HepG2 (cell line): ENCODE results near the gene PBX4. TPM values are rescaled to one million over a fixed set of nuclear protein-coding genes. Genes with fewer than 3 reads are reported as not detected.
"Not testable (repeated sequence)": the region's sequence is repeated elsewhere in the genome, so short reads cannot be mapped to it uniquely, and the experiment has no call there.

Source experiments
- ATAC-seq: fragments of 200-7000 bp; cut with Tn5 transposase; 3 replicates; pipeline ENCODE4 v1.9.1; 2020; ENCODE audit warnings: mild to moderate bottlenecking, moderate library complexity
- BruUV-seq: library from RNA; stranded (reverse); fragments of 400-500 nt; replicated peaks from 2 replicates; lab custom pipeline; 2021; lab: Mats Ljungman, UMichigan
- CTCF ChIA-PET: fragments of 300-600 bp; formaldehyde crosslinking; extraction: SDS; loops from one replicate; lab custom pipeline; 2021; ENCODE audit warnings: low total read pairs, inconsistent platforms, low intra/inter-chr PET ratio; lab: Yijun Ruan, JAX
- POLR2A ChIA-PET: fragments of 350-600 bp; sonication (Branson Sonifier 250); formaldehyde crosslinking; loops from one replicate; lab custom pipeline; 2020; ENCODE audit warnings: antibody characterized with exemption, inconsistent platforms; lab: Yijun Ruan, JAX
- DNase-seq: peaks from one replicate; pipeline ENCODE4 v3.0.0-alpha.2; 2015; ENCODE audit warnings: low spot score
- FAIRE-seq: peaks from 3 replicates; lab custom pipeline; 2011; peaks lifted over from hg19 to GRCh38; lab: Jason Lieb, UNC
- H2AFZ ChIP-seq: one replicate; pipeline ENCODE4 v1.6.1; 2011; ENCODE audit warnings: low read length, inconsistent platforms
- H3K27ac ChIP-seq: fragments of 300-600 bp; 3 replicates; pipeline ENCODE4 v1.8.0; 2011; ENCODE audit warnings: mixed run types, mild to moderate bottlenecking, mixed read lengths, low read length, inconsistent platforms; ENCODE audit not compliant: insufficient read depth; ENCODE audit errors: extremely low read length
- H3K27me3 ChIP-seq, 2 experiments: fragments of 200-600 bp in 1 of 2; 2 replicates in 1 of 2; 3 replicates in 1 of 2; pipeline versions ENCODE4 v1.6.0 to v1.8.0; 2011; ENCODE audit warnings: low read length in 2 of 2, mild to moderate bottlenecking in 2 of 2, moderate library complexity in 2 of 2, inconsistent platforms in 1 of 2; ENCODE audit not compliant: insufficient read depth in 2 of 2, control insufficient read depth in 1 of 2
- H3K36me3 ChIP-seq, 2 experiments: fragments of 200-600 bp in 1 of 2; replicated peaks in 1 of 2; 2 replicates in 1 of 2; 3 replicates in 1 of 2; pipeline versions ENCODE4 v1.5.1 to v1.8.0; 2011; ENCODE audit warnings: low read length in 2 of 2, inconsistent platforms in 1 of 2; ENCODE audit not compliant: insufficient read depth in 2 of 2, control insufficient read depth in 1 of 2
- H3K4me1 ChIP-seq: 2 replicates; pipeline ENCODE4 v1.5.1; 2012; ENCODE audit warnings: low read length, inconsistent platforms; ENCODE audit not compliant: insufficient read depth
- H3K4me2 ChIP-seq: 2 replicates; pipeline ENCODE4 v1.6.0; 2011; ENCODE audit warnings: low read depth, low read length, inconsistent platforms
- H3K4me3 ChIP-seq, 3 experiments: fragments of 200-600 bp in 1 of 3; sonication (generic), shearing (Covaris generic) in 1 of 3; replicated peaks in 1 of 3; 2 replicates each; pipeline ENCODE4 v1.5.1; 2011 to 2016; ENCODE audit warnings: low read length in 3 of 3, inconsistent platforms in 2 of 3, low read depth in 2 of 3, mild to moderate bottlenecking in 2 of 3, control low read depth in 1 of 3, mixed read lengths in 1 of 3; ENCODE audit not compliant: insufficient read depth in 1 of 3
- H3K79me2 ChIP-seq: one replicate; pipeline ENCODE4 v1.6.1; 2011; ENCODE audit warnings: low read length, inconsistent platforms; ENCODE audit not compliant: insufficient read depth
- H3K9ac ChIP-seq: 2 replicates; pipeline ENCODE4 v1.6.0; 2011; ENCODE audit warnings: mild to moderate bottlenecking, low read depth, low read length, inconsistent platforms; ENCODE audit not compliant: insufficient read depth
- H3K9me3 ChIP-seq: 2 replicates; pipeline ENCODE4 v1.5.1; 2012; ENCODE audit warnings: mild to moderate bottlenecking, low read length
- H4K20me1 ChIP-seq: 2 replicates; pipeline ENCODE4 v1.6.0; 2011; ENCODE audit warnings: inconsistent platforms, mild to moderate bottlenecking, low read length, moderate library complexity; ENCODE audit not compliant: insufficient read depth
- GFI1 ChIP-seq: sonication (generic); formaldehyde crosslinking; IDR thresholded peaks from 2 replicates; pipeline ENCODE4 v1.5.0; 2020; ENCODE audit warnings: missing genetic modification reagents, mild to moderate bottlenecking, borderline replicate concordance
- ZNF550 ChIP-seq: sonication (generic); formaldehyde crosslinking; IDR thresholded peaks from 2 replicates; pipeline ENCODE4 v1.4.0; 2020; ENCODE audit warnings: mild to moderate bottlenecking, missing genetic modification reagents, borderline replicate concordance
- ZNF552 ChIP-seq: sonication (generic); formaldehyde crosslinking; IDR thresholded peaks from 2 replicates; pipeline ENCODE4 v1.9.0; 2022; ENCODE audit warnings: missing genetic modification reagents, mild to moderate bottlenecking, borderline replicate concordance
- WGBS: methylation state at CpG from one replicate; pipeline ENCODE4 v1.1.6; 2017; ENCODE audit warnings: low lambda C conversion rate; 5-methylcytosine and 5-hydroxymethylcytosine counted together
- in situ Hi-C: cut with HindIII; loops from 2 replicates; pipeline ENCODE4 v1.10.0; 2017; ENCODE audit warnings: low pct_unique_long_range_greater_than_20kb; ENCODE audit not compliant: extremely low pct_ligation_motif_present
- intact Hi-C: fragments of 100-400 bp; cut with micrococcal nuclease; formaldehyde crosslinking; loops from one replicate; pipeline ENCODE4 v1.10.0; 2022; ENCODE audit not compliant: unreplicated experiment
- polyA plus RNA-seq, 8 experiments: library from polyadenylated mRNA; depleted of rRNA in 3 of 8; stranded (reverse) in 7 of 8; unstranded in 1 of 8; fragments of >200 nt; fragmentation: Illumina TruSeq in 4 of 8; extraction: Trizol in 4 of 8; gene quantifications; 2 replicates each; pipeline versions ENCODE4 v1.2.1 to v1.2.3, GENCODE V29; 2011 to 2016; ENCODE audit warnings: low read depth in 4 of 8, missing spikeins in 1 of 8, mixed read lengths in 1 of 8; ENCODE audit not compliant: insufficient read depth in 1 of 8
- total RNA-seq, 5 experiments: library from RNA; depleted of rRNA; stranded (reverse); fragments of >200 nt; fragmentation: Illumina TruSeq; extraction: Trizol; gene quantifications; 2 replicates each; pipeline ENCODE4 v1.2.3, GENCODE V29; 2016; ENCODE audit warnings: low read depth in 1 of 5
- TF ChIP-seq, protein P1 (sequence below): sonication (generic); formaldehyde crosslinking; IDR thresholded peaks from 2 replicates; pipeline ENCODE4 v1.4.0; 2020; ENCODE audit warnings: missing genetic modification reagents
- TF ChIP-seq, protein P2 (sequence below): IDR thresholded peaks from 2 replicates; pipeline ENCODE4 v1.6.1; 2016

The PBX4 gene
- total and polyA plus RNA-seq, 2 of the 13 experiments (the other 11 are each of a cell fraction or from before 2014, with no cell fraction given) = not detected

DNA sequence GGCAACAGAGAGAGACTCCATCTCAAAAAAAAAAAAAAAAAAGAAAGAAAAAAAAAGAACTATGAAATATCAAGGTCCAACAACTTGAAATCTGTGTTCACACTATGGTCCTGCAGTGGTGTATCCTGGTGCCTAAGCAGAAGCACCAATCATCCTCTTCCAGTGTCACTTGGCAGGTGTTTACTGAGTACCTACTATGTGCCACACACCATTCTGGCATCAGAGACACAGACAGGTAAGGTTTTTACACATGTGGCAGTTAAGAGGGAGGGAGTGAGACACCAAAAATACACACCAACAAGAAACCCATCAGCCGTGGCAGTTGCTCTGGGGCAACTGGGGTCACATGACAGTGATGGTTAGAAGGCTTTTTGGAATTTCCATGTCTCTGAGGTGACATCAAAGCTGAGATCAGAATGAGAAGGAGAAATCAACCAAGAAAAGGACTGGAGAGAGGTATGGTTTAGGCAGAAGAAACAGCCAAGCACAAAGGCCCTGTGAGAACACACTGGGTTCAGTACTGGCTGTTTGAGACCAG, 17.6 kb downstream of the PBX4 start (continued):
- TF ChIP-seq, protein P1, sequence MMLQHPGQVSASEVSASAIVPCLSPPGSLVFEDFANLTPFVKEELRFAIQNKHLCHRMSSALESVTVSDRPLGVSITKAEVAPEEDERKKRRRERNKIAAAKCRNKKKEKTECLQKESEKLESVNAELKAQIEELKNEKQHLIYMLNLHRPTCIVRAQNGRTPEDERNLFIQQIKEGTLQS (CRISPR knock-in tag) = no peak
- TF ChIP-seq GFI1 (CRISPR knock-in tag) (no peak), ZNF550 (CRISPR knock-in tag) (no peak), ZNF552 (CRISPR knock-in tag) (no peak)
- TF ChIP-seq, protein P2, sequence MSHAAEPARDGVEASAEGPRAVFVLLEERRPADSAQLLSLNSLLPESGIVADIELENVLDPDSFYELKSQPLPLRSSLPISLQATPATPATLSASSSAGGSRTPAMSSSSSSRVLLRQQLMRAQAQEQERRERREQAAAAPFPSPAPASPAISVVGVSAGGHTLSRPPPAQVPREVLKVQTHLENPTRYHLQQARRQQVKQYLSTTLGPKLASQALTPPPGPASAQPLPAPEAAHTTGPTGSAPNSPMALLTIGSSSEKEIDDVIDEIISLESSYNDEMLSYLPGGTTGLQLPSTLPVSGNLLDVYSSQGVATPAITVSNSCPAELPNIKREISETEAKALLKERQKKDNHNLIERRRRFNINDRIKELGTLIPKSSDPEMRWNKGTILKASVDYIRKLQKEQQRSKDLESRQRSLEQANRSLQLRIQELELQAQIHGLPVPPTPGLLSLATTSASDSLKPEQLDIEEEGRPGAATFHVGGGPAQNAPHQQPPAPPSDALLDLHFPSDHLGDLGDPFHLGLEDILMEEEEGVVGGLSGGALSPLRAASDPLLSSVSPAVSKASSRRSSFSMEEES = no peak

DNA sequence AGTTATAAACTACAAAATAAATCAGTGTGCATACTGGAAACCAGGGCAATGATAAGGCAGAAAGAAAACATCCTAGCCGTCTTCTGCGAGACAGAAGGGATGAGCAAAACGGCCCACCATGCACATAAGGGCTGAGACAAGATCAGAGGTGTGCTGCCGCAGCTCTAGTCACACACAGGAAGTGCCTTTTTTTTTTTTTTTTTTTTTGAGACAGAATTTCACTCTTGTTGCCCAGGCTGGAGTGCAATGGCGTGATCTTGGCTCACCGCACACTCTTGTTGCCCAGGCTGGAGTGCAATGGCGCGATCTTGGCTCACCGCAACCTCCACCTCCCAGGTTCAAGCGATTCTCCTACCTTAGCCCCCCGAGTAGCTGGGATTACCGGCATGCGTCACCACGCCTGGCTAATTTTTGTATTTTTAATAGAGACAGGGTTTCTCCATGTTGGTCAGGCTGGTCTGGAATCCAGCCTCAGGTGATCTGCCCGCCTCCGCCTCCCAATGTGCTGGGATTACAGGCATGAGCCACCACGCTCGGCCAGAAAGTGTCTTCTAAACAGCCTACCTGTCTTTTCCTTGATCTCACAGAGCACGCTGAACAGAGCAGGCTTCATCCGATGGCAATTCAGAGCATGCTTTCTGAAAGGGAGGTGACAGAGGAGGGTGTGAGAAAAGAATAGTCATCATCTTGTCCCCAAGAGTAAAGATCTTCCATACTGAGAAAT, 19.6 kb downstream of the PBX4 start:
- DNase-seq, FAIRE-seq, in situ Hi-C loops, intact Hi-C loops, H3K27me3 ChIP-seq, H3K36me3 ChIP-seq, H3K27ac ChIP-seq, BruUV-seq, H2AFZ ChIP-seq, H3K4me2 ChIP-seq, CTCF ChIA-PET, H3K79me2 ChIP-seq, H4K20me1 ChIP-seq, H3K9ac ChIP-seq, POLR2A ChIA-PET, H3K4me3 ChIP-seq, ATAC-seq, H3K9me3 ChIP-seq: not testable (repeated sequence)
- peaks cover 22% of the 10 kb centered on the region for H3K4me1 ChIP-seq
- 52% methylated on average over 20 of the region's 20 CpGs for WGBS
